NCI-H82 treated with DMSO at 0.1 percent for 48 hours (cell line): ENCODE measurements around the gene GON7.
"Not testable (repeated sequence)": the region's sequence is repeated elsewhere in the genome, so short reads cannot be mapped to it uniquely, and the experiment has no call there.

Experiments
- DNase-seq: peaks from one replicate; lab custom pipeline; 2025; ENCODE audit not compliant: unreplicated experiment; lab: John Stamatoyannopoulos, UW

GON7 gene, protein sequence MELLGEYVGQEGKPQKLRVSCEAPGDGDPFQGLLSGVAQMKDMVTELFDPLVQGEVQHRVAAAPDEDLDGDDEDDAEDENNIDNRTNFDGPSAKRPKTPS

DNA sequence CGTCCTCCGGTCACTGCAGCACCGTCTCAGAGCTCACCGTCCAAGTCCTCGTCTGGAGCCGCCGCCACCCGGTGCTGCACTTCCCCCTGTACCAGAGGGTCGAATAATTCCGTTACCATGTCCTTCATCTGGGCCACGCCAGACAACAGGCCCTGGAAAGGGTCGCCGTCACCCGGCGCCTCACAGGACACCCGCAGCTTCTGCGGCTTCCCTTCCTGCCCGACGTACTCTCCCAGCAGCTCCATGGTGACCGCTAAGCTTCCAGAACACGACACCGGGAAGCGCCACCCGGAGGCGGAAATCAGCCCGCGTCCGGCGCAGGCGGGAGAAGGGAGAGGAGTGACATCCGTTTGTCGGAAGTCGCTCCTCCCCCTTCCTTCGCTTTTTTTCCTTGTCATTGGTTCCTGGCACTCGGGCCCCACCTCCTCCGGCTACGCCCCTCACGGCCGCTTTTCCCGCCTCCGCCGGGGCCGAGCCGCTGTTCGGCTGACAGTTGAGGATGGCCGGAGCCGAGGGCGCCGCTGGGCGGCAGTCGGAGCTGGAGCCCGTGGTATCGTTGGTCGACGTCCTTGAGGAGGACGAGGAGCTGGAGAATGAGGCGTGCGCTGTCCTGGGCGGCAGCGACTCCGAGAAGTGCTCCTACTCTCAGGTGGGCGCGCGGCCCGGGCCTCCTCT is at the start of gene GON7, which contains the start of gene UBR7:
GON7 (minus strand) TSS at position 273 of the 675 bp plus-strand sequence; CDS start at position 245, 28 bp downstream.
UBR7 (plus strand) TSS at position 464 of the 675 bp plus-strand sequence; CDS start at position 500, 36 bp downstream.
- peak; percentile 83 for DNase-seq

- no peak for DNase-seq
These were observed 42.4 kb upstream of the GON7 start for GRCh38 chr14:93249128-93249831.

DNA sequence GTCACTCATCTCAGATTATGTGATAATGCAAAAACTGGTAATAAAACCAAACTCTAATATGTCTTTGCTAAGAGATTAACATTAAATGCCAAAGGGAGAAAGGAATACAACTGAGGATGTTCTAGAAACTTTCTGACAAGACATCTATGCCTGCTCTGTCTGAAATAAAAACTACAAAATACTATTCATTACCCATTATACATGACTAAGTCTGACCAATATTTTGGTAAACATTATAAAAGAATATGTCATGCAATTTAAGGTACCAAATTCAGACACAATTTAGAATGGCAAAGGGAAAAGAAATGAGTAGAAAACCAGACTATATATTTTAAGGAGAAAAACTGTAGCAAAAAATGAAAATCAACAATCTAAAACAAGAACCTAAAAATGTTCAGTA is 39.7 kb upstream of the GON7 start:
- no peak for DNase-seq

DNA sequence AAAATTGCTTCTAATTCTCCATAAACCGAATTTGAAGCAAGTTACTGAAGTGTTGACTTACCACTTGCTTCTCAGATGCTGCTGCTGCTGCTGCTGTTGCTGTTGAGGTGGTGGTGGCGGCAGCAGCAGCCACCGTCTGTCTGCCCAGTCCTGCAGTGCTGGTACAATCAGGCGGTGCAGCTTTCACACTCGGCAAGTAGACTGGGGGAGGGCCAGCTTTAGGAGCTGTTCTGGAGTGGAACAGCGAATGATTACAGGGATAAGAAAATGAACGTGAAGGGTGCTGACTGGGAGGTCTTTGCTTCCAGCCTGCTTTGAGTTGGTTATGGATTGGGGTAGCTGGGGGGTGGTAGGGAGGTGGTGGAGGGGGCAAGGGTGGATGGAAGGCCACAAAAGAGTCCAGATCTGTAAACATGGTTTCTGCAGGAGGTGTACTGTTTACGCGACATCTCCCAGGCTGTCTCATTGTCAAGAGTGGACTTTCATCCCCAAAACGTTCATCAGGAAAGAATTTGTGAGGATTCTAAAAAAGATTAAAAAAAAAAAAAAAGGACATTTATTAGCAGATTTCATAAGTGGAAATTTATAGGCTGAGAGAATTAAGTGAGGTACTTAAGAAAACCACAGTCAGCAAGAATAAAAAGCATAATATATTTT is 39.0 kb upstream of the GON7 start:
- no peak for DNase-seq

DNA sequence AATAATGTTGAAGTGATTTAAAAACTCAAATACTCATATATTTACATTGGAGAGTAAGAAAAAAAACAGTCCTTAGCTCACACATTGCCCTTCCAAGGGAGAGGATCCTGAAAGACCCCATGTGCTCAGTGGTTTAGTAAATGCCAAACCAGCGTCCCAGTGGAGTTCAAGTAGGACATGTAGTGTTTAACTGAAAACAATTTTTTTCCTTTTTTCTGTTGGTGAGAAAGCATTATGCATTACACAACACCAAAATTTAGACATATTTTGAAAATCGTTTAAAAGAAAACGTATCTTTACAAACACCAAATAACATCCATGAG is 33.8 kb upstream of the GON7 start:
- no peak for DNase-seq

DNA sequence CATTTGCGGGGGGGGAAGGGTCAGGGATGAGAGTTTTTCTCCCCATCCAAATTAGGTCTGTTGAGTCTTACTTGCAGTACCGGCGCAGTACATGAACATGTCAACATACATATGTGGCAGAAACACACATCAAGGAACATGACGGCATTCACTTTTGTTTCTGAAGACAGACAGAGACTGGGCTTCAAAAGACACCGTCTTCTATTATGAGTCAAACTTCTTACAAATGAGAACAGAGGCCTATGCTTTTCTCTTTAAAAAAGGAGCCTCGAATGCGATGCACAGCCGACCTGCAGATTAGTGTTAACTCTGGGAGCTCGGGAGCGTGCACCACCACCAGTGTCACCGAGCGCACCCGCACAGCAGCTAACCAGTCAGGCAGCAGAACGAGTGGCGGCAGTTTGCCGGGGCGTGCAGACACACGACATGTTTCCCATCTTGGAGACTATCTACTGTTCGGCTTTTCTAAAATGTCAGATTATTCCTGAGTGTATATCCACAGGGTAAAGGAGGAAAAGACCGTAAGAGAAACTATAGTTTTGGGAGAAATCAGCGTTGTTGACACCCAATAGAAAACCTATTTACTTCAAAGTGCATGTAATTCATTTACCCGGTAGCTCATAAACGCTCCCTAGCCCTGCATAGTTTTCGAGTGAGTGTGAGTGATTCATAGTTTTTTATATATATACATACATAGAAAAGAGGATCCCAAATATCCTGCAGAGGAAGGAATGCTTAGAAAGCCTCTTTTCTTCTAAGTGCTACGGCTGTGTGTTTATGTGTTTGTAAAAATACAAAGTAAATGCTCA is 33.2 kb upstream of the GON7 start:
- DNase-seq: no peak

- DNase-seq: no peak
These were observed 27.9 kb upstream of the GON7 start for GRCh38 chr14:93234798-93235197.

- not testable (repeated sequence) for DNase-seq
These were observed 26.2 kb upstream of the GON7 start for GRCh38 chr14:93233078-93233477.

DNA sequence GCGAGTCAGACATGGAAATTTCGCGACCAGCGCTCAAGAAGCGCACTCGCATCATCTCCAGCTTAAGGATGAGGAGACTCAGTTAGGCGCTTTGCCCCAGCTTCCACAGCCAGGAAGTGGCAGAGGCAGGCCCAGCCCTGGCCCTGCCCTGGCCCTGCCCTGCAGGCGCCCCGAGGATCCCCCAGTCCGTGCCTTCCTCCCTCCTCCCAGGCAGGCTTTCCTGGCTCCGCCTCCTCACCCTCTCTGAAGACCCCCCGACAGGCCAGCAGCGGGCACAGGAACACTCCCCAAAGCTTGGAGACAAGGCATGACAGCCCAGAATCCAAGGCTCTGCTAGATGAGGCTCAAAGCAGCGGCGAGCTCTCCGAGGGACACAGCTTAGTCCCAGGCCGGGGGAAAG is 25.3 kb upstream of the GON7 start:
- no peak for DNase-seq

DNA sequence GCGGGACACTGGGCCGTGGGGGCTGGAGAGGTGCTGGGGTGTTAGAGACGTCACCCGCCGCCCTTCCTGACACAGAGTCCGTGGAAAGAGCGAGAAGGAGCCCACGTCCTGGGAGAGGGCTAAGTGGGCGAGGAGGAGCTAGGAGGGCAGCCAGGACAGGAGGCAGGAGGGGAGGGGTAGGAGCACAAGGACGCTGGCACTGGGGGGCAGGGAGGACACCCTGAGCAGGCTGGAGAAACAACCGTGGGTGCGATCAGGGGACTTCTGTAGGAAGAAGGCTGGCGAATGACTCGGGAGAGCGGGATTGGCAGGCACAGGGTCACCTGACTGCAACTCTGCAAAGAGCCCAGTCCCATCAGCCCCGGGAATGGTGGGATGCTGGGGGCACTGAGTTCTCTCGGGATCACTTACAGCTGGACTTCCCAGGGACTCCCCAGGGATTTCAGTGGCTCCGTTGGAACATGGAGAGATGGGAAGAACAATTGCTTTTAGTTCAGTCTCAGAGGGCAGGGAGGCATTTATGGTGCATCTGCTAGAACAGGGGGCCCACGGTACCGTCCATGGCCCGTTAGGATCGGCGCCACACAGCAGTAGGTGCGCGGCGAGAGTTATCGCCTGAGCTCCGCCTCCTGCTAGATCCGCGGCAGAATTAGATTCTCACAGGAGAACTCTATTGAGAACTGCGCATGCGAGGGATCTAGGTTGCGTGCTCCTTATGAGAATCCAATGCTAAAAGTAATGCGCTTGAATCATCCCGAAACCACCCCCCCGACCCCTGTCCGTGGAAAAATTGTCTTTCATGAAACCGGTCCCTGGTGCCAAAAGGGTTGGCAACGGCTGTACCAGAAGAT is 24.5 kb upstream of the GON7 start:
- no peak for DNase-seq

DNA sequence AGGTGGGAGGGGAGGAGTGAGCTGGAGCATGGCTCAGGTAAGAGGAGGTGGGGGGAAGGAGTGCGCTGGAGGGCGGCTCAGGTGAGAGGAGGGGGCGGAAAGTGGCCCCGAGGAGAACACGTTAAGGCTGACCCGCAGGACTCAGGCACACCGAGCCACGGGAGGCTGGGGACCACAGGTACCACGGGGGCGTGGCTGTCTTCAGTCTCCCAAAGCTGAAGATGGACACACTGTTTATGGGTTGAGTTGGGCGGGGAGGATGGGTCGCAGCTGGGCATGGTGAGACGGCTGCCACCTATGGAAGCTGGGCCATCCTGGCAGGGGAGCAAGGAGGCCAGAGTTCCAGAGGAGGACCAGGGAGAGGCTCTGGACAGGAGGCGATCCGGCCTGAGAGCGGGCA is 23.7 kb upstream of the GON7 start:
- DNase-seq: no peak

DNA sequence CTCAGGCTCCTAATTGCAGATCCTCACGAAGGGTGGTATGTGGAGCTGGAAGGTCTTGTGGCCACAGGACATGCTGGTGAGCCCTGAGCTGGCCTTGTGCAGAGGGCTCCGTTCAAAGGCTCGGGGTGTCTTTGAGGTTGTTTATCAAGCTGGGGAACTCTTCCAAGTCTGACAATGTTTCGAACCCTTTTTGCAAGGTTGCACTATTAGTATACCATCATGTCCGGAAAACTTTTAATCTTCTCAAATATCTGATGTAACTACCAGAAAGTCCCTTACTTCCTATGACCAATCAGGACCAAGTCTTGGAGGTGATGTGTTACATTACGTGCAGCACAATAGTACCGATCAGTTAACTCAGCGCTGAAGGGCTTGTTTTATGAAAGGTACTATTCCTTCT is 21.7 kb upstream of the GON7 start:
- DNase-seq: no peak

GRCh38 chr14:93223565-93223964 is 16.7 kb upstream of the GON7 start:
- no peak for DNase-seq

DNA sequence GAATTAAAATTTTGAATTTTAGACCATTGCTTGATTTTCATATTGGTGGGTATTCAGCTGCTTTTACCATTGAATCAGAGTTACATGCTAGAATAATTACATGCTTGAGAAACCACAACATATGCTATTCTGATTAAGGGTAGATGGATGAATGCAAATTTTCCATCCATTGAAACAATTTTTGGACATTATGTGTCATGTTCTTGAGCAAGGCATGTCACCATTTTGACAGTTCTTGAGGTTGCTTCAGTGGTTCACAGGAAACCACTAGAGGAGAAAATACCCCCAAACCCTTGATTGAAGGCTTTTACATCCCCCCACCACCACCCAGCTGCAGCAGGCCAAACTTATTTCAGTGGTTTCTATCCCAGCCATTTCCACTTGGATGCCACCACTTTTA is 13.6 kb upstream of the GON7 start:
- DNase-seq: no peak

DNA sequence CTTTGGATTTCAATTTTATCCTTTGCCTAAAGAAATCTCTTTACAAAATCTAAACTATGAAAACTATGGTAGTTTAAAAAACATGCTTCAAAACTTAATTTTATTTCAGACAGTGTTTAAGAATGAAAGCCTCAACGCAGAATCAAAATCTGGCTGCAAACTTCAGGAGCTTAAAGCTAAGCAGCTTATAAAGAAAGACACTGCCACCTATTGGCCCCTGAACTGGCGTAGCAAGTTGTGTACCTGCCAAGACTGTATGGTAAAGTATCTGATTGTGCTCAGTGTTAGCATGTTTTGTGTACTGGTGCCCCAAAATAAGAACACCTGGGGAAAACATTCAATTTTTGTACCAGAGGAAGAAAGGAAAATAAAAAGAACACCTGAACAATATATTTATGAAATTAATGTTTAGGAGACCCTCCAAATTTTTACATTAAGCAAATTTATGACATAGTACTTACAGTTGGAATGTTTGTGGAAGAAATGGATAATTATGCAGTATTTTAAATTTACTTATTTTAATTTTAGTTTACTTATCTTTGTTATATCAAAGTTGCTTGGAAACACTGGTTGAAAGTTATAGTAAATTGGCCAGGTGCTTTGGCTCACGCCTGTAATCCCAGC is 12.3 kb upstream of the GON7 start:
- DNase-seq: peak; percentile 8

DNA sequence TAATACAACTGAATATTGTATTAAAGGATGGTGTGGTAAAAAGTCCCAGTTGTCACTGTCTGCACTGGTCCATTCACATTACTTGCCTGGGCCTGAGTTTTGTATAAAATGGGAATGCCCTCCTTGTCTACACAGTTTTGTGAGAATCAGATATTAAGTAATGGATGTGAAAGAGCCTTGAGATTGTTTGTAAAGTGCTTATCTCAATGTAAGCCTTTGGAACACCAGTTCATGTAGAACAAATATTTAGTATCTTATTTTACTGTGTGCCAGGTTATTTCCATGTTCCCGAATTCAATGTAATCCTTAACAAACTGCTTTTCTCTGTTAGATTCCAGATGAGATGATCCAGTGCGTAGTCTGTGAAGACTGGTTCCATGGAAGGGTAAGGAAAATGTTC is 7.7 kb upstream of the GON7 start:
- DNase-seq: no peak

DNA sequence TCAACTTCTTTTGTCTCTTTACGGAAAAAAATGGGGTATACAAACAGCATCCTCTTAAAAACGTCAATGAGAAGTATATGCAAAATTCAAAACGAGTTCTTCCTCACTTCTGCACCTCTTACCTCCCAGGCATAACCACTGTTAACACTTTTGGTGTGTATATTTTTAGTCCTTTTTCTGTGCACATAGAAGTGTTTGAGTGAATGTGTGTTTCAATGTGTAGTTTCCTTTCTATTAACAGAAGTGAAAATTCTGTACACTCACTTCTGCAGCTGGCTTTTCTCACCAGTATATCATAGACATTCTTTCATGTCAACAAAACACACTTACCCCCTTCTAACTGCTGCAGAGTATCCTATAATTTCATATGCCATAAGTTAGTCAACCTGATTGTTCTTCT is 5.6 kb upstream of the GON7 start:
- no peak for DNase-seq

GRCh38 chr14:93207468-93208308 is 823 bp upstream of the GON7 start:
- no peak for DNase-seq

DNA sequence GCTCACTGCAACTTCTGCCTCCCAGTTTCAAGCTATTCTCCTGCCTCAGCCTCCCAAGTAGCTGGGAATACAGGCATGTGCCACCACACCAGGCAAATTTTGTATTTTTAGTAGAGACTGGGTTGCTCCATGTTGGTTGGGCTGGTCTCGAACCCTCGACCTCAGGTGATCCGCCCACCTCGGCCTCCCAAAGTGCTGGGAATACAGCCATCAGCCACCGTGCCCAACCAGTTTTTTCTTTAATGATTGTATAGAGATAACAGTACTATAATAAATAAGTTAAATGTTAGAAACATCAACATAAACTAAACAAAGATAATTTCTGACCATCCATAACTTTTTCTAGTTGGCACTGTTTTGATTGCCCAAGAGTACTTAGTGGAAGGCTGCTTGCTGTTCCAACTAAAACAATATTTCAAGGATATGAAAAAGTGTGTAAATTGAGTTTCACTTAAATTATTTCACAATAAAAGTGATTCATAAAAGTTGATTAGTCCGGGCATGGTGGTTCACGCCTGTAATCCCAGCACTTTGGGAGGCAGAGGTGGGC is 5.6 kb downstream of the GON7 start:
- DNase-seq: no peak
